Aorta (tissue), 5 donors: ENCODE measurements around the gene BRICD5. TPM values are rescaled to one million over a fixed set of nuclear protein-coding genes. Genes with fewer than 3 reads are reported as not detected.

ENCODE experiments used
- ATAC-seq: fragments of 200-7000 bp; cut with Tn5 transposase; one replicate; pipeline ENCODE4 v1.9.1; 2022; ENCODE audit warnings: moderate library complexity; ENCODE audit not compliant: low FRiP score
- DNase-seq, 2 donors: peaks; one replicate each; pipeline ENCODE4 v3.0.0-alpha.2; 2020
- H3K27ac ChIP-seq, 2 donors: one replicate each; pipeline ENCODE4 v1.5.1; 2013; ENCODE audit warnings: low read length in 2 of 2, mild to moderate bottlenecking in 2 of 2, moderate library complexity in 2 of 2, control low read depth in 1 of 2, inconsistent platforms in 1 of 2, low read depth in 1 of 2
- H3K27me3 ChIP-seq, 2 donors: one replicate each; pipeline ENCODE4 v1.6.1; 2013; ENCODE audit warnings: control low read depth in 1 of 2, low read length in 1 of 2, mild to moderate bottlenecking in 1 of 2, moderate library complexity in 1 of 2; ENCODE audit not compliant: insufficient read depth in 2 of 2, control insufficient read depth in 1 of 2
- H3K36me3 ChIP-seq, 2 donors: one replicate each; pipeline ENCODE4 v1.6.1; 2013; ENCODE audit warnings: control low read depth in 1 of 2, low read length in 1 of 2, mild to moderate bottlenecking in 1 of 2; ENCODE audit not compliant: insufficient read depth in 2 of 2, control insufficient read depth in 1 of 2
- H3K4me1 ChIP-seq, 2 donors: one replicate each; pipeline ENCODE4 v1.6.1; 2013; ENCODE audit warnings: low read length in 2 of 2, control low read depth in 1 of 2, mild to moderate bottlenecking in 1 of 2, moderate library complexity in 1 of 2; ENCODE audit not compliant: insufficient read depth in 2 of 2, control insufficient read depth in 1 of 2
- H3K4me3 ChIP-seq, 2 donors: one replicate each; pipeline ENCODE4 v1.5.1; 2013; ENCODE audit warnings: low read length in 2 of 2, control low read depth in 1 of 2, mild to moderate bottlenecking in 1 of 2
- H3K9me3 ChIP-seq: one replicate; pipeline ENCODE4 v1.6.1; 2013; ENCODE audit warnings: mild to moderate bottlenecking, low read length; ENCODE audit not compliant: control insufficient read depth
- WGBS, 2 donors: extraction: QIAGEN DNeasy Blood & Tissue Kit; methylation state at CpG; one replicate each; pipeline ENCODE4 v1.1.7; 2013; 5-methylcytosine and 5-hydroxymethylcytosine counted together
- intact Hi-C, 2 donors: fragments of 100-400 bp; cut with DNase I; formaldehyde crosslinking; loops; one replicate each; pipeline versions ENCODE4 v1.14.2 to v1.15.0; 2022
- polyA plus RNA-seq, 2 donors: library from polyadenylated mRNA; stranded (reverse); fragments of 200-250 nt; gene quantifications; one replicate each; pipeline ENCODE4 v1.2.3, GENCODE V29; 2013
- total RNA-seq, 2 donors: library from RNA; stranded (reverse); fragmentation: NEBNext Ultra II Directional; extraction: Animal tissue kit (Norgen Biotek cat#: 25700); gene quantifications; one replicate each; pipeline ENCODE4 v1.2.1, GENCODE V29; 2021
- donor health status: healthy with polysubstance abuse.
- donor health status: Bipolar disorder and iron deficiency.
- donor health status: DM: no; HTN: no; CAD: no.
- donor health status: DM: no; HTN: no; CAD: no.
- donor health status: DM: yes; HTN: yes; CAD: no.

The BRICD5 gene
- total and polyA plus RNA-seq, 4 donors: 0.88 to 36.1 (median 4.7) TPM

DNA sequence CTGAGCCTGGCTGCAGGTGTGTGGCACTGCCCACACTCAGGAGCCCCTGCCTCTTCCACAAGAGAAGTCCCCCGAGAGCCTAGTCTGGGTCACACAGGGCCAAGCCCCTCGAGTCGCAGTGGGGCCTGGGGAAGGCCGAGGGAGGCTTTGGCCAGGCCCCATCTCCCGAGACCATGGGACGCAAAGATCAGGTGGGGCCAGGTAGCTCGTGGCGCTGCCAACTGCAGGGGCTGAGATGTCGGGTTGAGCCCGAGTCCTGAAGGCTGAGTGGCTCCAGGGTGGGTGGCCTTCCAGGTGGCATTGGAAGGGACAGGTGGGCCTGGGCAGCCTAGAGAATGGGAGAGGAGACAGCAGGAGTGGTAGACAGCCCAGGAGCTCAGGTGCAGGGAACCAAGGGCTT, 48.8 kb downstream of the BRICD5 start:
- H3K27ac ChIP-seq: no peak overlapping the region
- intact Hi-C loops: no loop called here
- H3K9me3 ChIP-seq: no peaks in the 10 kb centered on the region
- WGBS, 2 donors: 92 to 94% methylated on average over 10 of the region's 10 CpGs
- no peaks in the 10 kb centered on the region for H3K27me3 ChIP-seq
- no peaks in the 10 kb centered on the region for H3K4me1 ChIP-seq
- DNase-seq (no peak), ATAC-seq (no peak)
- H3K36me3 ChIP-seq: no peaks in the 10 kb centered on the region
- no peak overlapping the region for H3K4me3 ChIP-seq

DNA sequence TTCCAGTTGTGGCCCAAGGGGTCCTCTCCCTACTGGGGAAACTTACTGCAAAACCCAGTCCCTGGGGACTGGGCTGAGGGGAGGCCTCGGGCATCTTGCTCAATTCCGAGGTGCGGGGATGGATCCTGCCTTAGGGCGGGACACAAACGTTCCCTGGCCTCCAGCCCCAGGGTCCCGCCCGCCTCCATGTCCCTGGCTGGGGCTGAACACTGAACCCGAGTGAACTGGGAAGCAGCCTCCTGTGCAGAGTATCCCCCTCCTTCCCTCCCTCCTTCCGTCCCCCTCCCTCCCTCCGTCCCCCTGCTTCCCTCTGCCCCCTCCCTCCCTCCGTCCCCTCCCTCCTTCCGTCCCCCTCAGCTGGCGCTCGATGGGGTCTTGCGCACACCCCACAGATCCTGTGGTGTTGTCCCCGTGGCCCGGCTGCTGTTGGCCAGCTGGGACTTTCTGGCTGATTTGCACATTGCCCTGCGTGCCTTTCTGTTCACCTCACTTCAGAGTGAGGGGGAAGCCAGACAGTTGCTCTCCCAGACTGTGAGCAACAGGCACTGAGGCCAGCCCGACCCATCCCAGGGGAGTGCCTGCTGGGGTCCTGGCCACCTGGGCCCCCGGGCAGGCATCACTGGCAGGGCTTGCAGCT, 49.6 kb downstream of the BRICD5 start:
- H3K4me1 ChIP-seq: no peaks in the 10 kb centered on the region

More for the DNA sequence above, 49.6 kb downstream of the BRICD5 start:
- H3K27ac ChIP-seq: no peak overlapping the region
- ATAC-seq: no peak
- 62 to 66% methylated on average over 12 to 20 of the region's 20 CpGs for WGBS, 2 donors
- intact Hi-C loops: no loop called here
- no peaks in the 10 kb centered on the region for H3K36me3 ChIP-seq
- H3K27me3 ChIP-seq: no peaks in the 10 kb centered on the region
- DNase-seq: no peak
- H3K9me3 ChIP-seq: no peaks in the 10 kb centered on the region
- H3K4me3 ChIP-seq: no peak overlapping the region

Other genes starting within 250 kb of the BRICD5 start
- 1,000 to 10,000 TPM; 1,132 to 1,263 TPM for gene RPS2, start 246.0 kb downstream of the BRICD5 start, total RNA-seq
- 1,000 to 10,000 TPM; 1,596 to 2,049 TPM for gene RPS2, start 246.0 kb downstream of the BRICD5 start, polyA plus RNA-seq
- gene RNF151, start 244.0 kb downstream of the BRICD5 start, total RNA-seq: not detected
- not detected for gene RNF151, start 244.0 kb downstream of the BRICD5 start, polyA plus RNA-seq
- gene TBL3, start 238.8 kb downstream of the BRICD5 start, total RNA-seq: 10 to 100 TPM; 16.1 to 19.8 TPM
- 10 to 100 TPM; 14.9 to 85.5 TPM for gene TBL3, start 238.8 kb downstream of the BRICD5 start, polyA plus RNA-seq
- not detected for gene NOXO1, start 229.4 kb downstream of the BRICD5 start, total RNA-seq
- gene NOXO1, start 229.4 kb downstream of the BRICD5 start, polyA plus RNA-seq: under 1 TPM in 1 of 2 donors, not detected in 1; 0.84 TPM
- gene GFER, start 226.7 kb downstream of the BRICD5 start, total RNA-seq: 10 to 100 TPM; 11.3 to 13.3 TPM
- gene GFER, start 226.7 kb downstream of the BRICD5 start, polyA plus RNA-seq: 10 to 100 TPM; 32.5 to 44.2 TPM
- under 1 TPM; 0.36 to 0.57 TPM for gene SYNGR3, start 220.9 kb downstream of the BRICD5 start, total RNA-seq
- under 1 TPM in 1 of 2 donors, not detected in 1; 0.26 TPM for gene SYNGR3, start 220.9 kb downstream of the BRICD5 start, polyA plus RNA-seq
- 10 to 100 TPM; 31.0 to 34.4 TPM for gene ZNF598, start 201.0 kb downstream of the BRICD5 start, total RNA-seq
- 10 to 100 TPM; 12.8 to 32.9 TPM for gene ZNF598, start 201.0 kb downstream of the BRICD5 start, polyA plus RNA-seq
- 1 to 10 TPM in 1 of 2 donors, not detected in 1; 1.2 TPM for gene NPW, start 191.1 kb downstream of the BRICD5 start, total RNA-seq
- gene NPW, start 191.1 kb downstream of the BRICD5 start, polyA plus RNA-seq: under 1 TPM in 1 of 2 donors, not detected in 1; 0.56 TPM
- gene NHERF2, start 184.0 kb downstream of the BRICD5 start, total RNA-seq: 100 to 1,000 TPM in 1 of 2 donors, 10 to 100 TPM in 1; 81.8 to 110 TPM
- gene NHERF2, start 184.0 kb downstream of the BRICD5 start, polyA plus RNA-seq: 100 to 1,000 TPM; 119 to 133 TPM
- gene NTHL1, start 163.0 kb downstream of the BRICD5 start, total RNA-seq: 10 to 100 TPM in 1 of 2 donors, 1 to 10 TPM in 1; 7.4 to 12.9 TPM
- 10 to 100 TPM; 24.4 to 33.8 TPM for gene NTHL1, start 163.0 kb downstream of the BRICD5 start, polyA plus RNA-seq
- gene TSC2, start 162.9 kb downstream of the BRICD5 start, total RNA-seq: 100 to 1,000 TPM in 1 of 2 donors, 10 to 100 TPM in 1; 92.4 to 146 TPM
- 100 to 1,000 TPM in 1 of 2 donors, 10 to 100 TPM in 1; 16.2 to 166 TPM for gene TSC2, start 162.9 kb downstream of the BRICD5 start, polyA plus RNA-seq
- 100 to 1,000 TPM; 325 to 337 TPM for gene PKD1, start 75.0 kb downstream of the BRICD5 start, total RNA-seq
- 100 to 1,000 TPM in 1 of 2 donors, 10 to 100 TPM in 1; 42.8 to 270 TPM for gene PKD1, start 75.0 kb downstream of the BRICD5 start, polyA plus RNA-seq
- under 1 TPM in 1 of 2 donors, not detected in 1; 0.51 TPM for gene RAB26, start 62.2 kb downstream of the BRICD5 start, total RNA-seq
- 1 to 10 TPM; 2.5 to 4.8 TPM for gene RAB26, start 62.2 kb downstream of the BRICD5 start, polyA plus RNA-seq
- 10 to 100 TPM; 47.7 to 54.4 TPM for gene TRAF7, start 55.1 kb downstream of the BRICD5 start, total RNA-seq
- gene TRAF7, start 55.1 kb downstream of the BRICD5 start, polyA plus RNA-seq: 10 to 100 TPM; 24.4 to 38.0 TPM
- under 1 TPM in 1 of 2 donors, not detected in 1; 0.15 TPM for gene CASKIN1, start 14.3 kb downstream of the BRICD5 start, total RNA-seq
- under 1 TPM; 0.13 to 0.28 TPM for gene CASKIN1, start 14.3 kb downstream of the BRICD5 start, polyA plus RNA-seq
- gene MLST8, start 5.4 kb downstream of the BRICD5 start, total RNA-seq: 10 to 100 TPM; 14.1 to 19.9 TPM
- gene MLST8, start 5.4 kb downstream of the BRICD5 start, polyA plus RNA-seq: 10 to 100 TPM; 23.7 to 50.7 TPM
- gene PGP, start 4.0 kb upstream of the BRICD5 start, total RNA-seq: 1 to 10 TPM; 8.9 to 9.1 TPM
- 10 to 100 TPM in 1 of 2 donors, 1 to 10 TPM in 1; 7.3 to 15.4 TPM for gene PGP, start 4.0 kb upstream of the BRICD5 start, polyA plus RNA-seq
- 10 to 100 TPM; 17.3 to 21.5 TPM for gene E4F1, start 12.7 kb upstream of the BRICD5 start, total RNA-seq
- 10 to 100 TPM; 12.9 to 75.7 TPM for gene E4F1, start 12.7 kb upstream of the BRICD5 start, polyA plus RNA-seq
- 1 to 10 TPM in 1 of 2 donors, under 1 TPM in 1; 0.39 to 1.1 TPM for gene DNASE1L2, start 25.6 kb upstream of the BRICD5 start, total RNA-seq
- 1 to 10 TPM in 1 of 2 donors, under 1 TPM in 1; 0.38 to 1.1 TPM for gene DNASE1L2, start 25.6 kb upstream of the BRICD5 start, polyA plus RNA-seq
- gene ECI1, start 40.7 kb upstream of the BRICD5 start, total RNA-seq: 10 to 100 TPM; 28.4 to 31.3 TPM
- 10 to 100 TPM; 63.0 to 66.0 TPM for gene ECI1, start 40.7 kb upstream of the BRICD5 start, polyA plus RNA-seq
- gene RNPS1, start 57.3 kb upstream of the BRICD5 start, total RNA-seq: 10 to 100 TPM; 95.5 to 98.4 TPM
- 100 to 1,000 TPM in 1 of 2 donors, 10 to 100 TPM in 1; 96.4 to 101 TPM for gene RNPS1, start 57.3 kb upstream of the BRICD5 start, polyA plus RNA-seq
- gene ABCA3, start 129.9 kb upstream of the BRICD5 start, total RNA-seq: 10 to 100 TPM; 11.7 to 19.3 TPM
- gene ABCA3, start 129.9 kb upstream of the BRICD5 start, polyA plus RNA-seq: 1 to 10 TPM; 2.6 to 7.6 TPM
- 1 to 10 TPM in 1 of 2 donors, under 1 TPM in 1; 0.91 to 3.6 TPM for gene CCNF, start 218.6 kb upstream of the BRICD5 start, total RNA-seq
- under 1 TPM; 0.33 to 0.75 TPM for gene CCNF, start 218.6 kb upstream of the BRICD5 start, polyA plus RNA-seq
- gene TEDC2, start 249.2 kb upstream of the BRICD5 start, total RNA-seq: under 1 TPM; 0.62 to 0.84 TPM
- 1 to 10 TPM in 1 of 2 donors, under 1 TPM in 1; 0.38 to 1.6 TPM for gene TEDC2, start 249.2 kb upstream of the BRICD5 start, polyA plus RNA-seq